GM19324 (cell line): ENCODE results near the gene PYGB.

Experiments
- ATAC-seq: cut with Tn5 transposase; IDR thresholded peaks from one replicate; pipeline ENCODE4 v1.9.1; 2021; ENCODE audit warnings: mild to moderate bottlenecking, moderate library complexity; ENCODE audit not compliant: unreplicated experiment, low FRiP score

The PYGB gene

DNA sequence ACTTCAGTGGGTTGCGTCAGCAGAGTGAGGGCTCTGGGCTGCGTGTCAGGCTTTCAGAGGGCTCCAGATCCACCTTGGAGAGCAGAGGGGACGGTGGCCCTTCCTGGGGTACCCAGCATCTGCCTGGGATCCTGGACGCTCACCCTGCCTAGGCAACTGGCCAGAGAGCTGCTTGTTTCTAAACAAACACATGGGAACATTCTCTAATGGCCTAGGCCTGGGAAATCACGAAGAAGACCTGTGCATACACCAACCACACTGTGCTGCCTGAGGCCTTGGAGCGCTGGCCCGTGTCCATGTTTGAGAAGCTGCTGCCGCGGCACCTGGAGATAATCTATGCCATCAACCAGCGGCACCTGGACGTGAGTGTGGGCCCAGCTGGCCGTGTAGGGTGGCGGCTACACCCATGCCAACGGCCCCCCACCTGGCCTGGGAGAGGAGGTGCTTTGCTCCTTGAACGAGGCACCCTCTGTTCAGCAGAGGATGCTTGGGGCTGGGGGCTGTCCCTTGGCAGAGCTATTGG, 32.2 kb downstream of the PYGB start:
- ATAC-seq: no peak

DNA sequence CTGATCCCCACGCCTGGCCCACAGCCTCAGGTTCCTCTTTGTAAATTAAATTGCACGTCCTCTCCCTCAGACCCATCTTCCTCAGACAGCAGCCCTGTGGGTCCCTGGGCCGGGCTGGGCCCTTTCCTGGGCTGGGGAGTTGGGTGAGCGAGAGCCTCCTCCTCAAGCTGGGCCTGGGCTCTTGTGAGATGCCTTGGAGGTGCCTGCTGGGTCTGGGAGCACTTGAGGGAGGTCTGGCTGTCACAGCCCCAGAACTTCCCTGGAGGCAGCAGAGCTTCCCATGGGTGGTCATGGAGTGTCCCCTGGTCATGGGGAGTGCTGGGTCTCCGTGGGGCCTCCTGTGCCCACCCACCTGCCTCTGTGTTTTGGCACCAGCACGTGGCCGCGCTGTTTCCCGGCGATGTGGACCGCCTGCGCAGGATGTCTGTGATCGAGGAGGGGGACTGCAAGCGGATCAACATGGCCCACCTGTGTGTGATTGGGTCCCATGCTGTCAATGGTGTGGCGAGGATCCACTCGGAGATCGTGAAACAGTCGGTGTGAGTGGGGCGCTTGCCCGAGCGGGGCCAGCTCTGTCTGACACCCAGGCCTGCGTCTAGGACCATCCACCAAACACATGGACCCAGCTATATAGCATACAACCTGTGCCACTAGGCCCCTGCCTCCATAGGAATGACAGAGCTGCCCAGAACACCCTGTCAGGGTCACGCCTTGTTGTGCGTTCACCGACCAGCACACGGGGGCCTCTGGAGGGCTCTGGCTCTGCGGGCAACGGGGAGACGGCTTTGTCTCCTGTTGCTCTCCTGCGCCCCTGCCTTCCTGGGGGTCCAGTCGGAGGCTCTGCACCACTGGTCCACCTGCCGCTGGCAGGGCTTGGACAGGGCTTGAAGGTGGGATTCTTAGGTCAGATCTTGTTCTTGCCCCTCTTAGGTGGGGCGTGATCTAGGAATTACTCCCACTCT, 33.0 kb downstream of the PYGB start:
- no peak for ATAC-seq

DNA sequence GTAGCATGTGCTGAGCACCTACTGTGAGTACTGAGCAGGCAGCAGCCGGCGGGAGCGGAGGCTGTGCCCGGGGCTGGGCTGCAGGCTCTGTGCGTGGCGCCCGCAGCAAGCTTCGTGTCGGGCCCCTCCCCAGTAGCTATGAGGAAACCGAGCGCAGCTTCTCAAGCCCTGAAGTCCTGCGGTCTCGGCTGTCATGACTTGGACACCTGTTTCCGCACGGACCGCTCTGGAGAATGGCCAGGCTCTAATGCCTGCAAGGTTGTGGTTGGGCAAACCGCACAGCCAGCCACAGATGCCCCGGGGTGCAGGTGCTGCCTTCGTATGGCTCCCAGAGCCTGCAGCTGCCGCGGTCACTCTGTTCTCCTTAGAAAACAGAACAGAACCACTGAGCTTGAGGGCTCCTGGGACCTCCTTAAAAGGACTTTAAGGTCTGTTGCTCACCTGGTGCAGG, 33.7 kb downstream of the PYGB start:
- ATAC-seq: peak; percentile 63

DNA sequence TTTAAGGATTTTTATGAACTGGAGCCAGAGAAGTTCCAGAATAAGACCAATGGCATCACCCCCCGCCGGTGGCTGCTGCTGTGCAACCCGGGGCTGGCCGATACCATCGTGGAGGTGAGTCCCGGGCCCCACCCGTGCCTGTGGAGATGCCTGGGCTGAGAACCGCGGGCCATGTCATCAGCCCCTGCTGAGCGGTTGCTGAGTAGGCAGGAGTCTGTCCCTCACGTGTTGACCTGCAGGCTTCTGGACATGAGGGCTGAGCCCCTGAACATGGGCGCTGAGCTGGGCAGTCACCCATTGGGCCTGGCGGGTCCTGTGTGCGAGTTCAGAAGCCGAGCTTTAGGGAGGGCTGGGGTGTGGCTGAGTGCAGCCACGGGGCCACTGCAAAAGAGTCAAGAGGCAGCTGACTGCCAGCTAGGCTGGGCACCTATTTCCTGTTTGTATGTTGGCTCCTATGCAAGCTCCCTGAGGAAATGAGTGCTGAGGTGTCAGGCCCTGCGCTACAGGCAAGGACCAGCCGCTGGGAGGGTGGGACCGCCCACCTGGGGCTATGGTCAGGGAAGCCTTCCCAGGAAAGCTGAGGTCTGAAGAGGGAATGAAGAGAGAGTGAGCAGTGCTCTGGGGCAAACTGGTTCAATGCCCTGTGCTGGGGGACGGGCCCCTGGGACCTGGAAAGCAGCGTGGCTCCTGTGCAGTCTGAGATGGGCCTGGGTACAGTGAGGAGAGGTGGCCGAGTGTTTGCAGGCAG, 34.3 kb downstream of the PYGB start:
- peak; percentile 4 for ATAC-seq

DNA sequence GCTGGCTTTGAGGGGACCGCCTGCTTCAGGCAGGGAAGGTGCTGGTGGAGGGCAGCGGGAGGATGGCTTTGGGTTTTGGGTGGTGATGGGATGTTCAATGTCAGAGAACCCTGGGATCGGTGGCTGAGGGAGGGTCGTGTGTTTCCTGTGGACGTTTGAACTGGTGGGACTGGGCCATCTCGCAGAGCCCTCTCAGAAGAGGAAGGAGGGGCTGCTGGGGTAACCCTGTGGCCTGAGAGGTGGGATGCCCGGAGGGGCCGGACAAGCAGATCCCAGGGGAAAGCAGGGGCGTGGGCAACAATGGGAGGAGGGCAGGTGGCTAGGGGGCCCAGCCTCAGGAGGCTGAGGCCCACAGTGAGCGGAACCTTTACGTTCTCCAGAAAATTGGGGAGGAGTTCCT, 34.9 kb downstream of the PYGB start:
- no peak for ATAC-seq

DNA sequence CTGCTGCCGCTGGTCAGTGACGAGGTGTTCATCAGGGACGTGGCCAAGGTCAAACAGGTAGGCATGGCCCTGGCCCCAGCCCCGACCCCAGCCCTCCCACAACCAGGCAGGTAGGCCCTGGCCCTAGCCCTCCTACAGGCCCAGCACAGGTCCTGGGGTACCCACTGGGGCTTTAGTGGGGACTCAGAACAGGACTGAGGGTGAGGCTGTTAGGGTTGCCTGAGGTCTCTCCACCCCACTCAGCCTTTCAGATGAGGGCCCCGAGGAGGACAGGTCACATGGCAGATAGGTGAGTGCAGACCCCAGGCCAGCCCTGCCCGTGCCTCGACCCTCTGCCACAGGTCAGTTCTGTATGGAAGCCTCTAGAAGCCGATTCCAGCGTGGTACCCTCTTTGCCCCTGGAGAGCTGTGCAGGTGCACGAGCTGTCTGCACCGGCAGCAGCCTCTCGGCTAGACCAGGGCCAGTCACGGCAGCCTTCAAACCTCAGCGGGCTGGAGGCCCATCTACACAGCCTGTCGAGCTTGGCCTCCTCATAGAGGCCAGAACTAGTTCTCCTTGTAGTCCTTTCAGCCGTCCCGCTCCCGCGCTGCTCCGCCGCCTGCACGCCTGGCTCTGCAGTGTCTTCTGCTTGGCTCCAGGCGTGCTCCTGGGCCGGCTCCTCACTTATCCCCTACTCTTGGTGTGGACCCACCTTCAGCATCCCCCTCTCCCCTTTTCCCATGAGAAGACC, 35.5 kb downstream of the PYGB start:
- no peak for ATAC-seq

DNA sequence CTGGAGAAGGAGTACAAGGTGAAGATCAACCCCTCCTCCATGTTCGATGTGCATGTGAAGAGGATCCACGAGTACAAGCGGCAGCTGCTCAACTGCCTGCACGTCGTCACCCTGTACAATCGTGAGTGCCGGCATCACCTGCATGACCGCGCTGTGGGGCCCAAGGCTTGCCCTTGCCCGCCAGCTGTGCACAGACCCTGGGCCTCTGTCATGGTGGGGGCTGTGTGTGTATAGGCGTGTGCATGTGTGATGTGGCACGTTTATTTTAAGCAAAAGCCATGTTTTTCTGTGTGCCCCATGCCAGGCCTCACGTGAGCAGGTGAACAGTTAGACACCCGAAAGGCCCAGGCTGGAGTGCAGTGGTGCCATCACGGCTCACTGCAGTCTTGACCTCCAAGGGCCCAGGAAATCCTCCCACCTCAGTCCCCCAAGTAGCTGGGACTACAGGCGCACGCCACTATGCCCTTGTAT, 36.3 kb downstream of the PYGB start:
- no peak for ATAC-seq

DNA sequence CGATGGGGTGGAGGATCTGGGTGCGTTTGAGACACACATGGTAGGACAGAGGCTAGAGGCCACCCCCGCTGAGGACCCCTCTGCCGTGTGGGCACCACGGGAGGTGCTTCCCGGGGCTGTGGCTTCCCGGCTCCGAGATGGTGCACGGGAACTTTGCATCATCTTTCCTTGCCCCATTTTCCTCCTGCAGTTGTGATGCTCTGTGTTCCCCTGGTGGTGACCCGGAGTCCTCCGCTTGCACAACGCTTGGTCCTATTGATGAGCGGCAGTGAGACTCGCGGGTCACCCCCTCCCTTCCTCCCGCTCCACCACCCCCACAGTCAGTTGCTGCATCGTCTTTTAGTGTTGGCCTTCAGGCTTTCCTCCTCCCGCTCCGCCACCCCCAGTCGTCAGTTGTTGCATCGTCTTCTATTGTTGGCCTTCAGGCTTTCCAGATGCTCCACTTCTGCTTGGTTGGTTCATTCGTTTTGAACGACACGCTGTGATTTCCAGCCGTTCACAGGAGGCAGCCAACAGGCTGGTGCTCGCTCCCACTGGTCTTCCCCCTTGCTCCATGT, 37.3 kb downstream of the PYGB start:
- ATAC-seq: no peak

DNA sequence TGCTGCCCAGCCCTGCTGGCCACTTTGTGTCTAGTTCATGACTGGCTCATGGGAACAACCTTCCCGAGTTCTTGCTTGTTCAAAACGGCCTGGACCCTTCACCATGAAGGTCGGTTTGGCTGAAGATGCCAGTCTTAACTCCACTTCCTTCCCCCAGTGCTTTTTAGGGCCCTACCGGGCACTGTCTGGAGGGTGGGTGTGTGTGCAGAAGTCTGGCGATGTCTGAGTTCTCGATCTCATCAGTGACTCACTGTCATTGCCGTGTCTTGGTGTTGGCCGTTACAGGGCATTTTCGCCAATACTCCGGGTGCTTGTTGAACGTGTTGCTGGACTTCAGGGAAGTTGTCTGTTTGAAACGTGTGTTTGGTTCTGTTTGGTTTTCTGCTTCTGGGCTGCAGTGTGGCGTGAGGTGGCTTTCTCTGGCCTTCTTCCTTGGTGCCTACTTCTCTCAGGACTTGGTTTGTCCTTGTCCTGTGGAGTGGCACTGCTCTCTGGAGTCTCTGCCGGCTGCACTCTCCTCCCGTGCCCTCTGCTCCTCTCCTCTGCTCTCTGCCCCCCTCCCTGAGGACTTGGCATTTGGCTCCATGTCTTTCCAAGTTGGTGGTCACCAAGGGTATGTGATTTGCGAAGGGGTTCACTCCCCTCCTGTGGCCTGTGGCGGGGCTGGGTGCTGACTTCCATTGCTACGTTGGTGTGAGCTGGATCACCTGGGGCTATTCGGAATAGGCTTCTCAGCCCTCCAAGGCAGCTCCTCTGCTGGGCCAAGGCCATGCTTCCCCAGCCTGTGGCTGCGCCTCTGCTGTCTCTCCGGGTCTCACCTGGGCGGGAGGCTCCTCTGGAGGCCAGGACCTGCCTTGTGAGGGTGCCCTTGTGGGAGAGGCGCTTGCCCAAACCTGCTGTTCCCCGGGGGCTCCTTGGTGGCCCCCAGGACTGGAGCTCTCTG, 38.2 kb downstream of the PYGB start:
- no peak for ATAC-seq

DNA sequence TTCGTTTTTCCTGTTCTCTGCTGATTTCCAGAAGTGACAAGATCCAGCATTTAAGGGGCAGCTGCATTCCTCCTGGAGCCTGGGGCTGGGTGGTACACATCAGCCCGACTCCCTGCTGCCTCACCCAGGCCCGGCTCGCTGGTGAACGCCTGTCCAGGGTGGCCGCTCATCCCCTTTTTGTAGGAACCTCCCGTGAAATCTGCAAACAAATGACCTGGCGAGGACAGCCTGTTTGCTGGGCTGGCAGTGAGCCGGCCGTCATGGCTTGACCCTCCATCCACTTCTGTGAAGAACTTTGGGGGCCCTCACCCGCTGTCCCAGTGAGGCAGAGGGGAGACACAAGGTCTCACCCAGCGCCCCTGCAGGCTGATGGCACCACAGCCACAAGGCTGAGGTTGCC, 39.0 kb downstream of the PYGB start:
- ATAC-seq: no peak

DNA sequence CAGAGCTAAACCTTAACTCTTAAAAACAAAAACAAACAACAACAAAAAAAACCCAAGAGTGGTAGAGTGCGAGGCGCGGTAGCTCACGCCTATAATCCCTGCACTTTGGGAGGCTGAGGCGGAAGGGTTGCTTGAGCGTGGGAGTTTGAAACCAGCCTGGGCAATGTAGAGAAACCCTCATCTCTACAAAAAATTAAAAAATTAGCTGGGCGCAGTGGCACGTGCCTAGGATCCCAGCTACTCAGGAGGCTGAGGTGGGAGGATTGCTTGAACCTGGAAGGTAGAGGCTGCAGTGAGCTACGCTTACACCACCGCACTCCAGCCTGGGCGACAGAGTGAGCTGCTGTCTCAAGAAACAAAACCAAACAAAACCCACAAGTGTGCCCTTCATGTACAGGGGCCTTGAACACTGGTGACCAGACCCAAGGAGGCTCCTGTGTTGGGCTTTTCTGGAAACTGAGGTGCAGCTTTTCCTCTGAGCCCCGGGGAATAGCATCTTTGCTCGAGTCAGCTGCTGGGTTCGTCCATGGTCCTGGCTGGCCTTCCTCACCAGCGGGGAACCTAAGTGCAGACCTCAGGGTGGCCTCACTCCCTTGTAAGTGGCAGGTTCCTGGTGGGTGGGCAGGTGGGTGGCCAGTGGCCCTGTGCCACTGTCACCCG, 39.9 kb downstream of the PYGB start:
- ATAC-seq: no peak

DNA sequence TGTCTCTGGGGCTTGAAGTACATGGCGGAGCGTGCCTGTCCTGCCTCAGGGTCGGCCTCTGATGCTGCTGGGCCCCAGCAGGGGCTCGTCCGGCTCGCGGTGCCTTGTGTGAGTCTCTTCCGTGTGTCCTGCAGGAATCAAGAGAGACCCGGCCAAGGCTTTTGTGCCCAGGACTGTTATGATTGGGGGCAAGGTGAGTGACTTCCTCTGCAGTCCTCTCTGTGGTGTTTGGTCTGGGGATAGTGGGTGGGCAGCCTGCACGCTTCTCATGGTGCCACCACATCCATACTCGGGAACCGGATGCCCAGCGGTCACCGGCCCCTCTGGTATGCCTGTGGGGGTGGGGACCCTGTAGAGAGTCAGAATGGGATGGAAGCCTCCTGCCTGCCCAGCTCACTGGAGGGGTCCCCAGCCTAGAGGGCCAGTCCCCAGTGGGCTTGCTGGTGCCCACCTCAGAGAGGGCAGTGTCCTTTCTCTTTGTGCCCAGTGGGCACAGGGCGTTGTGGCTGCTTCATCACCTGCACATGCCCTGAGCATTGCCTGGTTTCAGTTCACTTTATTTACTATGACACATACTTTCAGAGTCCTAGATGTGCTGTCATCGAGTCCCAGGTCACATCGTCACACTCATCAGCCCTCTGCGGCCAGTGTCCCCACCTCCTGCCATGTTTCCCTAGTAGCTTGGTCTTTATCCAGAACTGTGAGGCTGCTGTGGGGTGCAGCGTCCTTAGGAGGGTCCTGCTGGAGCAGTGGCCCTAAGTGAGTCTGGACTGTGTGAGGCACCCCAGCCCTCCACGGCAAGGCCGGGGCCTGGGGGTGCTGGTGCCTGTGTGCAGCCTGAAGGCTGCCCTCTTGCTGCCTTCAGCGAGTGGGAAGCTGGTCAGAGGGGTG, 40.7 kb downstream of the PYGB start:
- peak; percentile 85 for ATAC-seq

DNA sequence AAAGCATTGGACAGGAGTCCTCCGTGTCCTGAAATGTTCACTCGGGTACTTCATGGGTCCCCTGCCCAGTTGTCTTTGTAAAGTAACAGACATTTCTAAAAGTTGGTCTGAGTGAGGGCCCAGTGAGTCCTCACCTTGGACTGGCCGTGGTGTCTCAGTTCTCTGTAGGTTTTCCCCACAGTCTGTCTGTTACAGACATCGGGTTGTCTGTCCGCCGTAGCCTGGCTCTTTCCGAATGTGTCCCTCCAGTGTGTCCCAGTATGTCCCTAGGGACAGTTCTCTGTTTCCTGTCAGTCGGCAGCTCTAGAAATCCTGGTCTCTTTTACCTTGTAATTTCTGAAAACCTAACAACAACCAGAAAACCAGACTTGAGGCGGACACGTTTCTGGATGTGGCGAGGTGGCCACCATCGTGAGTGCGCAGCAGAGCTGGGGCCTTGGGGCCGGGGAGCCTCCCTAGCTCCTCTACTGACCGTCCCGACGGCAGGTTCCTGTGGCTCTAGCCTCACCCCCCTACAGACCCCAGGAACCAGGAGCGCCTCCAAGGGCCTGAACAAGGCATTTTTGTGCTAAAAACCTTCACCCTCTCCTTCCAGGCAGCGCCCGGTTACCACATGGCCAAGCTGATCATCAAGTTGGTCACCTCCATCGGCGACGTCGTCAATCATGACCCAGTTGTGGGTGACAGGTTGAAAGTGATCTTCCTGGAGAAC, 42.2 kb downstream of the PYGB start:
- ATAC-seq: no peak

DNA sequence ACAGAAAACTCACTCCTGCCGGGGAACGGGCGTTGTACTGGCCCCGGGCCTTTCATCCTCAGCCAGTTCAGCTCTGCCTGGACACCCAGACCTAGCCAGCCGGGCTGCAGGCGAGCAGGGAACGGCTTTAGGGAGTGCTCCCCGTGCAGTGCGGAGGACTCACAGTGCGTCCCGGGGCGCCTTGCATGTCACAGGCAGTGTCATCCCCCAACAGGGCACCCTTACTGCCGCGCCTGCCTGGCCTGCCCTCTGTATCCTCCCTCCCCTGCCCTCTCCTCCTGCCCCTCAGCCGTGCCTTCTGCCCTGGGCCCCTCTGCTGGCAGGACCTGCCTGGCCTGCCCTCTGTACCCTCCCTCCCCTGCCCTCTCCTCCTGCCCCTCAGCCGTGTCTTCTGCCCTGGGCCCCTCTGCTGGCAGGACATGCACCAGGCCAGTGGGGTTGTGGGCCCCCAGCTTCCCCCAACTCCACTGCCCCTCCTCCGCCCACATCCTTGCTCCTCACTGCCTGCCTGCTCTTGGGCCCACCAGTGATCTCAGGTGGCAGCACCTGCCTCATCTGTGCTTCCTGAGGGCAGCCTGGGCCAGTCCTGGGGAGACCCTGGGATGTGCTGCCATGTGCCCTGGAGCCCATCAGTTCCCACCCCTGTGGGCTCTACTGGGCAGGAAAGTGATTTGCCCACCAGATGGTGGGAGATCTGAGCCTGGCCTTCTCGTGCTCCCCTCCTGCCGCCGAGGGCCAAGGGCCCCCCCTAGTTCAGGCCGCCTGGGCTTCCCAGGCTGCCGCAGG, 43.0 kb downstream of the PYGB start:
- ATAC-seq: no peak

DNA sequence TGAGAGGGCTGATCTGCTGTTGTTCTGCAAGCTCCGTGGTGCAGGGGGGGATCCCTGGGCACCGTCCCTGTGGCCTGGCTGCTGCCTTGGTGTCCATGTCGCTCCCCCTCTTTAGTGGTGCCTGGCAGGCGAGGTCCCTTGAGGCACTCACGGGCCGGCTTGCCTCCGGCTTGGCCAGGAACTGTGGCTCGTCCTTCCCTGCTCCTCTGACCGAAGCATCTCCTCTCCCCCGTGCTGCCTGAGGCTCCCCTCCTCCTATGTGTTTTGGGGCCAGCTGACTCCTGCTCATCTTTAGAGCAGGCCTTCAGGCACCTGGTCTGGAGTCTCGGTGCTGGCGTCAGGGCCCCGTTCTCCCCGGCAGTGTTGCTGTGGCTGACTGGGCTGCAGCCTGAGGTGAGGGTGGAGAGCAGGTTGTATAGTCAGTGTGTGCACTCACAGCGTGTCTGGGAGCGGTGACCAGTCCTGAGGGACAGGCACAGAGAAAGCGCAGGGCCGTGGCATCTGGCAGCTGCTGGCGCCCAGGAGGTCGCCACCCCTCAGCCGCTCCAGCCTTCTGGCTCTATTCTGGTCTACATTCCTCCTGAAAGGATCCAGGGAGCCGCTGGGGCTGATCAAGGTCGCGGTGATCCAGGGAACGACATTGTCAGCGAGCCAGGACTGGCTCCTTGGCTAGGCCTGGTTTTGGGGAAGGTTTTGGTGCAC, 43.7 kb downstream of the PYGB start:
- ATAC-seq: no peak
